ENCODE measurements around the gene GUCY1A2.

- TF ChIP-seq SP1 (IDR thresholded peaks at IDR 0.05; ENCODE audit: low read depth) (no peak), RAD21 (IDR thresholded peaks at IDR 0.05; ENCODE audit: low read depth) (no peak), CTCF (IDR thresholded peaks at IDR 0.05 in 2 of 3, conservative IDR thresholded peaks at IDR 0.05 in 1 of 3; ENCODE audit: borderline replicate concordance in 1 of 3, insufficient read depth in 1 of 3, low read depth in 2 of 3, low read length in 2 of 3) (no peak)
Observed at GRCh38 chr11:106962995-106963394, 55.3 kb downstream of the GUCY1A2 start.
